ENCODE data around the gene SPATS2L. TPM values are rescaled to one million over a fixed set of nuclear protein-coding genes. Genes with fewer than 3 reads are reported as not detected.

SPATS2L gene
- total RNA-seq, 4 donors from 2014 or later = 99.0 to 142 (median 124) TPM

DNA sequence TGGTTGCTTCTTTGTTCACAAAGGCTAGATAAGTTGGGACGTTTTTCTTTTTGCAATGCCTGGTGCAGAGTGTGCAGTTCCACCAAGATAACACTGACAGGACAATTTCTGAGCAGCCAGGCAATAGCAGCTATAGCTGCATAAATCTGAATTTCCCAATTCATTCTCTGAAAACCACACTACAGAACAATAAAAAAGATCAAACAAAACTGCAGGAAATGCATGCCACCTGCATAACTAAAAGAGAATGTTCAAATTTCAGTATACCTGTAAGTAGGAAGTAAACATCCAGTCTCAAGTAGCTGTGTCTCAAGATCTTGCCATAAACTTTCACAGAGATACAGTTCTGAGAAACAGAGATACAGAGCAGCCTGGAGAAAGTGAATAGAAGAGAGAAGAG is 208.7 kb downstream of the SPATS2L start:
- Histone ChIP-seq H3K4me3 (no peak overlapping the region), H3K36me3 (no peaks in the 10 kb centered on the region), H3K4me1 (no peaks in the 10 kb centered on the region), H3K27me3 (no peaks in the 10 kb centered on the region), H3K9me3 (no peaks in the 10 kb centered on the region), H3K27ac (no peak overlapping the region)
- DNase-seq = no peak
- TF ChIP-seq, protein P1, sequence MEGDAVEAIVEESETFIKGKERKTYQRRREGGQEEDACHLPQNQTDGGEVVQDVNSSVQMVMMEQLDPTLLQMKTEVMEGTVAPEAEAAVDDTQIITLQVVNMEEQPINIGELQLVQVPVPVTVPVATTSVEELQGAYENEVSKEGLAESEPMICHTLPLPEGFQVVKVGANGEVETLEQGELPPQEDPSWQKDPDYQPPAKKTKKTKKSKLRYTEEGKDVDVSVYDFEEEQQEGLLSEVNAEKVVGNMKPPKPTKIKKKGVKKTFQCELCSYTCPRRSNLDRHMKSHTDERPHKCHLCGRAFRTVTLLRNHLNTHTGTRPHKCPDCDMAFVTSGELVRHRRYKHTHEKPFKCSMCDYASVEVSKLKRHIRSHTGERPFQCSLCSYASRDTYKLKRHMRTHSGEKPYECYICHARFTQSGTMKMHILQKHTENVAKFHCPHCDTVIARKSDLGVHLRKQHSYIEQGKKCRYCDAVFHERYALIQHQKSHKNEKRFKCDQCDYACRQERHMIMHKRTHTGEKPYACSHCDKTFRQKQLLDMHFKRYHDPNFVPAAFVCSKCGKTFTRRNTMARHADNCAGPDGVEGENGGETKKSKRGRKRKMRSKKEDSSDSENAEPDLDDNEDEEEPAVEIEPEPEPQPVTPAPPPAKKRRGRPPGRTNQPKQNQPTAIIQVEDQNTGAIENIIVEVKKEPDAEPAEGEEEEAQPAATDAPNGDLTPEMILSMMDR (IDR thresholded peaks at IDR 0.05) = no peak
- TF ChIP-seq POLR2A (IDR thresholded peaks at IDR 0.05) = no peak

- Histone ChIP-seq H3K4me3 (no peak overlapping the region), H3K27ac (peak overlapping the region in 1 of 4 donors; percentile 44), H3K9me3 (no peaks in the 10 kb centered on the region), H3K27me3 (no peaks in the 10 kb centered on the region), H3K4me1 (peaks cover 0 to 12% (median 5%) of the 10 kb centered on the region in 4 donors), H3K36me3 (no peaks in the 10 kb centered on the region)
- no peak for TF ChIP-seq POLR2A (IDR thresholded peaks at IDR 0.05)
- TF ChIP-seq, protein P1 (IDR thresholded peaks at IDR 0.05) = no peak
- no peak for DNase-seq
Measured at GRCh38 chr2:200523158-200523557, 216.7 kb downstream of the SPATS2L start.

GRCh38 chr2:200523604-200524003 is 217.1 kb downstream of the SPATS2L start:
- H3K36me3 ChIP-seq = no peaks in the 10 kb centered on the region
- H3K27me3 ChIP-seq = no peaks in the 10 kb centered on the region
- peaks cover 0 to 12% (median 5%) of the 10 kb centered on the region in 4 donors for H3K4me1 ChIP-seq
- DNase-seq = no peak
- peak overlapping the region in 1 of 4 donors; percentile 27 for H3K4me3 ChIP-seq
- H3K9me3 ChIP-seq = no peaks in the 10 kb centered on the region
- no peak for TF ChIP-seq POLR2A (IDR thresholded peaks at IDR 0.05)
- TF ChIP-seq, protein P1 (IDR thresholded peaks at IDR 0.05) = no peak
- H3K27ac ChIP-seq = peak overlapping the region in 1 of 4 donors; percentile 44

- Histone ChIP-seq H3K9me3 (no peaks in the 10 kb centered on the region), H3K4me1 (peaks cover 0 to 12% (median 5%) of the 10 kb centered on the region in 4 donors), H3K27me3 (no peaks in the 10 kb centered on the region), H3K4me3 (peak overlapping the region in 2 of 4 donors; percentile 30 to 94), H3K36me3 (no peaks in the 10 kb centered on the region), H3K27ac (peak overlapping the region in 1 of 4 donors; percentile 37)
- TF ChIP-seq POLR2A (IDR thresholded peaks at IDR 0.05) = no peak
- TF ChIP-seq, protein P1 (IDR thresholded peaks at IDR 0.05) = no peak
- no peak for DNase-seq
Measured at GRCh38 chr2:200525066-200525465, 218.6 kb downstream of the SPATS2L start.

DNA sequence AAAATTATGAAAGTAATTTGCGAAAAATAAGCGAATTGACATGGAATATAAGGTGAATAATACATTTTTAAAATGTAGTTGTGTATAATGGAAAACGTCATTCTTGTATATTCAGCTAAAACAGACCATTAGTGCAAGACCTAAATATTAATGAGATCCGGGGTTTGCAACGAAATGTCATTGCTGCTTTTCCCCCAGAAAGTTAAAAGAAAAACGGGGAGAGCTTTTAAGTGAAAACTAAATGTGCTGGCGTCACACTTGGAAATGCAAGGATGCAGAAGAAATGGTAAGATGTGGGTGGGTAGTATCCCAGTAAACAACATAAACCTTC is 219.0 kb downstream of the SPATS2L start:
- Histone ChIP-seq H3K4me3 (peak overlapping the region; percentile 57 to 94 (median 74)), H3K27ac (peak overlapping the region; percentile 55 to 79 (median 66)), H3K27me3 (no peaks in the 10 kb centered on the region), H3K9me3 (no peaks in the 10 kb centered on the region), H3K4me1 (peaks cover 0 to 12% (median 5%) of the 10 kb centered on the region in 4 donors), H3K36me3 (no peaks in the 10 kb centered on the region)
- no peak for TF ChIP-seq POLR2A (IDR thresholded peaks at IDR 0.05)
- DNase-seq = no peak

- H3K4me1 ChIP-seq = peaks cover 0 to 12% (median 5%) of the 10 kb centered on the region in 4 donors
- H3K4me3 ChIP-seq = peak within 1 kb of the TSS; percentile 57 to 94 (median 74)
- H3K36me3 ChIP-seq = no peaks in the 10 kb centered on the region
- no peaks in the 10 kb centered on the region for H3K27me3 ChIP-seq
- TF ChIP-seq, protein P1 (IDR thresholded peaks at IDR 0.05) = no peak
- peak; percentile 37 to 68 for TF ChIP-seq POLR2A (IDR thresholded peaks at IDR 0.05)
- peak within 1 kb of the TSS; percentile 55 to 79 (median 66) for H3K27ac ChIP-seq
- H3K9me3 ChIP-seq = no peaks in the 10 kb centered on the region
- peak; percentile 92 to 98 (median 95) for DNase-seq
Measured at GRCh38 chr2:200525882-200526651, 219.6 kb downstream of the SPATS2L start, which contains the start of gene SGO2. Gene SGO2, plus strand, starts transcription at chr2:200526207. Its CDS starts 6,769 bp downstream, at chr2:200532976.
